ENCODE results near the gene USP5.
"Not testable (repeated sequence)": the region's sequence is repeated elsewhere in the genome, so short reads cannot be mapped to it uniquely, and the experiment has no call there.

USP5 gene

DNA sequence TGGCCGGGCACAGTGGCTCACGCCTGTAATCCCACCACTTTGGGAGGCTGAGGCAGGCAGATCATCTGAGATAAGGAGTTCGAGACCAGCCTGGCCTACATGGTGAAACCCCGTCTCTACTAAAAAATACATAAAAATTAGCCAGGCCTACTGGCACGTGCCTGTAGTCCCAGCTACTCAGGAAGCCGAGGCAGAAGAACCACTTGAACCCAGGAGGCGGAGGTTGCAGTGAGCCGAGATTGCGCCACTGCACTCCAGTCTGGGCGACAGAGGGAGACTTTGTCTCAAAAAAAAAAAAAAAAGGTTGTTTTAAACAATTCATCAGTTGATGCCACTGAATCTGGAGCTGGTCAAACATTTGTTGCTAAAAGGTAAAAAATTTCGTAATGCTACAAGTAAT, 27.9 kb downstream of the USP5 start:
- not testable (repeated sequence) for H4K20me1 ChIP-seq (ENCODE audit: control insufficient read depth, insufficient read depth, low read depth, low read length); H3K27me3 ChIP-seq (ENCODE audit: control insufficient read depth, low read length); H3F3A ChIP-seq (ENCODE audit: control insufficient read depth, insufficient read depth); H3K9me3 ChIP-seq (ENCODE audit: control insufficient read depth, insufficient read depth, low read length); H3K4me2 ChIP-seq (ENCODE audit: low read length); H3K4me1 ChIP-seq (ENCODE audit: control insufficient read depth, low read length); H3K9me2 ChIP-seq (replicated peaks; ENCODE audit: control insufficient read depth, low read length); H3K4me3 ChIP-seq (ENCODE audit: low read length); H3K79me2 ChIP-seq (ENCODE audit: control insufficient read depth, low read length); H3K27ac ChIP-seq (ENCODE audit: low read depth, low read length)
- peaks cover 11% of the 10 kb centered on the region for H3K36me3 ChIP-seq (ENCODE audit: control insufficient read depth, low read length)

DNA sequence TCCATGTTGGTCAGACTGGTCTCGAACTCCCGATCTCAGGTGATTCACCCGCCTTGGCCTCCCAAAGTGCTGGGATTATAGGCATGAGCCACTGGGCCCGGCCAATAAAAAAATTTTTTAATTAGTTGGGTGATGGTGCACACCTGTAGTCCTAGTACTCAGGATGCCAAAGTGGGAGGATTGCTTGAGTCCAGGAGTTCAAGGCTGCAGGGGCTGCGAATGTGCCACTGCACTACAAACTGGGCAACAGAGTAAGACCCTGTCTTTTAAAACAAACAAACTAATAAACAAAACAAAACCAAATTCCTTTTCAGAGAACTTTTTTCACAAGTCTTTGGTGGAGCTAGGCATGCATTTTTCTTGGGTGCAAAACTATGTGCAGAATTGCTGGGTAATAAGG, 31.3 kb downstream of the USP5 start:
- Histone ChIP-seq H3F3A (ENCODE audit: control insufficient read depth, insufficient read depth) (no peaks in the 10 kb centered on the region), H3K27ac (ENCODE audit: low read depth, low read length) (no peak overlapping the region), H3K4me1 (ENCODE audit: control insufficient read depth, low read length) (no peaks in the 10 kb centered on the region), H3K4me2 (ENCODE audit: low read length) (no peak overlapping the region), H3K9me2 (replicated peaks; ENCODE audit: control insufficient read depth, low read length) (no peaks in the 10 kb centered on the region), H3K79me2 (ENCODE audit: control insufficient read depth, low read length) (no peaks in the 10 kb centered on the region), H3K27me3 (ENCODE audit: control insufficient read depth, low read length) (no peaks in the 10 kb centered on the region), H4K20me1 (ENCODE audit: control insufficient read depth, insufficient read depth, low read depth, low read length) (no peaks in the 10 kb centered on the region), H3K9me3 (ENCODE audit: control insufficient read depth, insufficient read depth, low read length) (no peaks in the 10 kb centered on the region), H3K4me3 (ENCODE audit: low read length) (no peak overlapping the region), H3K36me3 (ENCODE audit: control insufficient read depth, low read length) (peaks cover 6% of the 10 kb centered on the region)
- TF ChIP-seq CTCF (IDR thresholded peaks at IDR 0.05; ENCODE audit: low read depth, low read length, poor library complexity, severe bottlenecking) = no peak
- no peak for TF ChIP-seq EZH2phosphoT487 (IDR thresholded peaks at IDR 0.05; ENCODE audit: borderline replicate concordance, low read length)

GRCh38 chr12:6883683-6884082, 31.7 kb downstream of the USP5 start:
- TF ChIP-seq EZH2phosphoT487 (IDR thresholded peaks at IDR 0.05; ENCODE audit: borderline replicate concordance, low read length) (no peak), CTCF (IDR thresholded peaks at IDR 0.05; ENCODE audit: low read depth, low read length, poor library complexity, severe bottlenecking) (no peak)
- Histone ChIP-seq H3K27ac (ENCODE audit: low read depth, low read length) (no peak overlapping the region), H3K36me3 (ENCODE audit: control insufficient read depth, low read length) (peaks cover 6% of the 10 kb centered on the region)

DNA sequence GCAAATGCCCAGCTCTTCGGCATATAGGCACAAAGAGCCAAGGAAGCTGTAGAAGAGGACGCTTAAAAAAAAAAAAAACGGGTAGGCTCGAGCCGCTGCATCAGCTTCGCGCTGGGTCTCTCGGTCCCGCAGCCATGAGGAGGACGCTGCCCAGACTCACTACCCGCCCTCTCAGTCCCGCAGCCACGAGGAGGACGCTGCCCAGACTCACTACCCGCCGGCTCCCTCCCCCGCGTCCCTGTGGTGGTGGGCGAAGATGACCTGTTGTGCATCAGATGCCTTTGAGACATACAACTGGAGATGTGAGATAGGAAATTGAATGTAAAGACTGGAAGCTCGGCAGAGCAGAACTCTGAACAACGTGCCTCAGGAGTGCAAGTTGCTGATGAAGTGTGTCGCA, 32.6 kb downstream of the USP5 start:
- Histone ChIP-seq H3K4me1 (ENCODE audit: control insufficient read depth, low read length) (no peaks in the 10 kb centered on the region), H3K36me3 (ENCODE audit: control insufficient read depth, low read length) (peaks cover 6% of the 10 kb centered on the region), H3K9me2 (replicated peaks; ENCODE audit: control insufficient read depth, low read length) (no peaks in the 10 kb centered on the region), H3F3A (ENCODE audit: control insufficient read depth, insufficient read depth) (no peaks in the 10 kb centered on the region), H3K27ac (ENCODE audit: low read depth, low read length) (no peak overlapping the region), H3K9me3 (ENCODE audit: control insufficient read depth, insufficient read depth, low read length) (no peaks in the 10 kb centered on the region), H3K79me2 (ENCODE audit: control insufficient read depth, low read length) (no peaks in the 10 kb centered on the region), H3K4me2 (ENCODE audit: low read length) (no peak overlapping the region), H3K27me3 (ENCODE audit: control insufficient read depth, low read length) (no peaks in the 10 kb centered on the region), H3K4me3 (ENCODE audit: low read length) (no peak overlapping the region), H4K20me1 (ENCODE audit: control insufficient read depth, insufficient read depth, low read depth, low read length) (no peaks in the 10 kb centered on the region)
- TF ChIP-seq CTCF (IDR thresholded peaks at IDR 0.05; ENCODE audit: low read depth, low read length, poor library complexity, severe bottlenecking) (no peak), EZH2phosphoT487 (IDR thresholded peaks at IDR 0.05; ENCODE audit: borderline replicate concordance, low read length) (no peak)

More at GRCh38 chr12:6883683-6884082, 31.7 kb downstream of the USP5 start:
- Histone ChIP-seq H3K9me3 (ENCODE audit: control insufficient read depth, insufficient read depth, low read length) (no peaks in the 10 kb centered on the region), H3K27me3 (ENCODE audit: control insufficient read depth, low read length) (no peaks in the 10 kb centered on the region), H4K20me1 (ENCODE audit: control insufficient read depth, insufficient read depth, low read depth, low read length) (no peaks in the 10 kb centered on the region), H3K9me2 (replicated peaks; ENCODE audit: control insufficient read depth, low read length) (no peaks in the 10 kb centered on the region), H3K4me1 (ENCODE audit: control insufficient read depth, low read length) (no peaks in the 10 kb centered on the region), H3F3A (ENCODE audit: control insufficient read depth, insufficient read depth) (no peaks in the 10 kb centered on the region), H3K4me2 (ENCODE audit: low read length) (no peak overlapping the region), H3K4me3 (ENCODE audit: low read length) (no peak overlapping the region), H3K79me2 (ENCODE audit: control insufficient read depth, low read length) (no peaks in the 10 kb centered on the region)

- not testable (repeated sequence) for H3K79me2 ChIP-seq (ENCODE audit: control insufficient read depth, low read length); H3K27ac ChIP-seq (ENCODE audit: low read depth, low read length); H3K9me3 ChIP-seq (ENCODE audit: control insufficient read depth, insufficient read depth, low read length); H3K4me1 ChIP-seq (ENCODE audit: control insufficient read depth, low read length); H3K27me3 ChIP-seq (ENCODE audit: control insufficient read depth, low read length); H3K36me3 ChIP-seq (ENCODE audit: control insufficient read depth, low read length); H3K9me2 ChIP-seq (replicated peaks; ENCODE audit: control insufficient read depth, low read length); H3K4me2 ChIP-seq (ENCODE audit: low read length); H3K4me3 ChIP-seq (ENCODE audit: low read length); H3F3A ChIP-seq (ENCODE audit: control insufficient read depth, insufficient read depth); H4K20me1 ChIP-seq (ENCODE audit: control insufficient read depth, insufficient read depth, low read depth, low read length)
Observed at GRCh38 chr12:6886206-6886999, 34.5 kb downstream of the USP5 start.
